GM15510 (cell line): ENCODE measurements around the gene BMP2K.
A peak's percentile ranks its signal among the peaks of the same experiment; 100 is the strongest.

ENCODE experiments used
- POLR2A ChIP-seq: IDR thresholded peaks from 3 replicates; pipeline ENCODE4 v1.6.1; 2011; ENCODE audit warnings: borderline replicate concordance; ENCODE audit not compliant: insufficient read length; ENCODE audit errors: extremely low read depth

Gene BMP2K

GRCh38 chr4:78756137-78756536, 20.0 kb upstream of the BMP2K start:
- no peak for TF ChIP-seq POLR2A

- no peak for TF ChIP-seq POLR2A
Observed at GRCh38 chr4:78756776-78757175, 19.4 kb upstream of the BMP2K start.

GRCh38 chr4:78757574-78757973, 18.6 kb upstream of the BMP2K start:
- no peak for TF ChIP-seq POLR2A

- no peak for TF ChIP-seq POLR2A
Observed at GRCh38 chr4:78758085-78758484, 18.1 kb upstream of the BMP2K start.

- no peak for TF ChIP-seq POLR2A
Observed at GRCh38 chr4:78762529-78762928, 13.6 kb upstream of the BMP2K start.

GRCh38 chr4:78763251-78763650, 12.9 kb upstream of the BMP2K start:
- no peak for TF ChIP-seq POLR2A

- no peak for TF ChIP-seq POLR2A
Observed at GRCh38 chr4:78763763-78764387, 12.3 kb upstream of the BMP2K start.

GRCh38 chr4:78764498-78764961, 11.6 kb upstream of the BMP2K start:
- TF ChIP-seq POLR2A, result no peak

GRCh38 chr4:78765432-78766006, 10.6 kb upstream of the BMP2K start:
- TF ChIP-seq POLR2A, result no peak

GRCh38 chr4:78766026-78766425, 10.1 kb upstream of the BMP2K start:
- TF ChIP-seq POLR2A, result no peak

- TF ChIP-seq POLR2A, result no peak
Observed at GRCh38 chr4:78766650-78767049, 9.5 kb upstream of the BMP2K start.

- TF ChIP-seq POLR2A, result no peak
Observed at GRCh38 chr4:78767350-78767749, 8.8 kb upstream of the BMP2K start.

GRCh38 chr4:78768452-78769180, 7.5 kb upstream of the BMP2K start:
- no peak for TF ChIP-seq POLR2A

GRCh38 chr4:78770091-78770642, 6.0 kb upstream of the BMP2K start:
- no peak for TF ChIP-seq POLR2A

GRCh38 chr4:78772526-78773091, 3.5 kb upstream of the BMP2K start:
- TF ChIP-seq POLR2A, result no peak

GRCh38 chr4:78774417-78774816, 1.7 kb upstream of the BMP2K start:
- no peak for TF ChIP-seq POLR2A

- TF ChIP-seq POLR2A, result peak; percentile 59
Observed at GRCh38 chr4:78775303-78776078, 659 bp upstream of the BMP2K start.
